Brain microvascular endothelial cell (primary cell): ENCODE measurements around the gene NYNRIN.

ENCODE experiments used
- DNase-seq: peaks from one replicate; pipeline ENCODE4 v3.0.0-alpha.2; 2020
- H3K27ac ChIP-seq: fragments of 250-450 bp; sonication (Bioruptor Pico); 2 replicates; pipeline ENCODE4 v1.5.1; 2020; ENCODE audit warnings: mild to moderate bottlenecking, moderate library complexity
- H3K27me3 ChIP-seq: fragments of 250-450 bp; sonication (Bioruptor Pico); replicated peaks from 2 replicates; pipeline ENCODE4 v1.5.1; 2020; ENCODE audit warnings: mild to moderate bottlenecking
- H3K36me3 ChIP-seq: fragments of 250-450 bp; sonication (Bioruptor Pico); replicated peaks from 2 replicates; pipeline ENCODE4 v1.5.1; 2020; ENCODE audit warnings: mild to moderate bottlenecking
- H3K4me3 ChIP-seq: 2 replicates; pipeline ENCODE4 v1.5.1; 2011; ENCODE audit warnings: low read depth, mild to moderate bottlenecking, control low read depth, low read length, moderate library complexity
- in situ Hi-C: cut with HindIII; loops from 2 replicates; pipeline ENCODE4 v1.10.0; 2017; ENCODE audit warnings: low sequenced_read_pairs, low pct_ligation_motif_present
- TF ChIP-seq, protein P1 (sequence below): IDR thresholded peaks from 2 replicates; pipeline ENCODE4 v1.5.1; 2011; ENCODE audit warnings: low read depth, mild to moderate bottlenecking, moderate library complexity, low read length, control low read depth, inconsistent platforms; ENCODE audit errors: missing control alignments

Gene NYNRIN

DNA sequence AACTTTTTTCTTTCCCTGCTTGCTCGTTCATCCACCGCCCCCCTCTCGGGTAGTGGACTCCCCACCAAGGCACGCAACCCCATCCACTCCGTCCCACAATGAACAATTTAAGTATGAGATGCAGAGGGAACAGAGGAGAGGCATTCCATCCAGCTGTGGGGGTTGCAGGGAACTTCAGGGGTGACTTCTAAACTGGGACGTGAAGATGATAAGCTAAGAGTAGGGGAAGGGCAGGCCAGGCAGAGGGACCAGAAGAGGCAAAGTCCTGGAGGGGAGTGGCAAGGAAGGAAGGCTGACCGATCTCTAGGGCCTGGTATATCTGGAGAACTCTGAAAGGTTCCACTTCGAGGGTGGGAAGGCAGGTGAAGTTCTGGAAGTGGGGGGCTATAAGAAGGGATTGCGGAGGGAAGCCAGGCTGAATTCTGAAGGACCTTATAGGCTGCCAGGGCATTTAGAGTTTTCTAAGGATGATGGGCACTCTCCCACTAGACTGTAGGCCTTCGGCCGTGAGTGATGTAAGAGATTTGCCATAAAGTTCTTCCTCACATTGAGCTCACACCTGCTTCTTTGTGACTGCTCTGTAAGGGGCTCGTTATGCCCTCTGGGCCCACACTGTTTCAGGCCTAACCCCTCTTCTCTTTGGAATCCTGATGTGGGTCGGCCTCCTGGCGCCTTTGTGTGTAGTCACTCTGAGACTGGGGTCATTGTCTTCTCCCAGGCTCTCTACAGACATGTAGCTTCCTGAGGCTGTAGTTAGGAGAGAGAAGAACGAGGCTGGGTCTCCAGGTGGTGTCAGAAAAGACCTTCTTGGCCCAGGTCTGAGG, 18.7 kb upstream of the NYNRIN start:
- no peak overlapping the region for H3K27ac ChIP-seq
- no peaks in the 10 kb centered on the region for H3K27me3 ChIP-seq
- in situ Hi-C loops, result no loop called here
- no peak for DNase-seq
- TF ChIP-seq, protein P1, sequence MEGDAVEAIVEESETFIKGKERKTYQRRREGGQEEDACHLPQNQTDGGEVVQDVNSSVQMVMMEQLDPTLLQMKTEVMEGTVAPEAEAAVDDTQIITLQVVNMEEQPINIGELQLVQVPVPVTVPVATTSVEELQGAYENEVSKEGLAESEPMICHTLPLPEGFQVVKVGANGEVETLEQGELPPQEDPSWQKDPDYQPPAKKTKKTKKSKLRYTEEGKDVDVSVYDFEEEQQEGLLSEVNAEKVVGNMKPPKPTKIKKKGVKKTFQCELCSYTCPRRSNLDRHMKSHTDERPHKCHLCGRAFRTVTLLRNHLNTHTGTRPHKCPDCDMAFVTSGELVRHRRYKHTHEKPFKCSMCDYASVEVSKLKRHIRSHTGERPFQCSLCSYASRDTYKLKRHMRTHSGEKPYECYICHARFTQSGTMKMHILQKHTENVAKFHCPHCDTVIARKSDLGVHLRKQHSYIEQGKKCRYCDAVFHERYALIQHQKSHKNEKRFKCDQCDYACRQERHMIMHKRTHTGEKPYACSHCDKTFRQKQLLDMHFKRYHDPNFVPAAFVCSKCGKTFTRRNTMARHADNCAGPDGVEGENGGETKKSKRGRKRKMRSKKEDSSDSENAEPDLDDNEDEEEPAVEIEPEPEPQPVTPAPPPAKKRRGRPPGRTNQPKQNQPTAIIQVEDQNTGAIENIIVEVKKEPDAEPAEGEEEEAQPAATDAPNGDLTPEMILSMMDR, result no peak
- peaks cover 17% of the 10 kb centered on the region for H3K36me3 ChIP-seq
- H3K4me3 ChIP-seq, result no peak overlapping the region

DNA sequence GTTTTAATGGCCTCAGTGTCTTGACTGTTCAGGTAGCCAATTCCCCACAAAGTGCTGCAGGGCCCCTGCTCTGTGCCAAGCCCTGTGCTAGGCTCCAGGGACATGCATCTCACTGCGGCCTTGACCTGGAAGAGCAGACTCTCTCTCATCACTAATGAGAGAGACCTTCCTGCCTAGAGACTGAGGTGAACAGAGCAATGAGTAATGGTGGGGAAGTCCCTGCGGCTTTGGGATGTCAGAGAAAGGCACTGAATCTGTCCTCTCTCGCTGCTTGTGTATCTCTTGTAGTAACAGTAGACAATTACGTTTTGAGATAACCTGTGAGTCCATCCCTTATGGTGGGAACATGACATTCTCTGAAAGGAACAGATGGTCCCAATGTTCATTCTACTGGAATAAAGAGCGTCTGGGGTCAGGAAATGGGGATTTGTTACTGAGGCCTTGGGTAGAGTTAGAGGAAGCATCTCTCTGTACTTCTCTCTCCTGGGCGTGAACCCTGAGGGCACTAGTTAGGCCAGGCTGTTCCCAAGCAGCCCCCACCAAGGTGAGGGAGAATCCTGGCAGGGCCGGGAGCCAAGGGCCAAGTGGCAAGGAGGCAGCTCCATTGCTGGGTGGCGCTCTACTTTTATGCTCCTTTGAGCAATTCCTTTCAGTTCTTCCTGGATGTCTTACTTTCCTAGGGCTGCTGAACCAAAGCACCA, 17.3 kb upstream of the NYNRIN start:
- TF ChIP-seq, protein P1, result no peak
- Histone ChIP-seq H3K4me3 (no peak overlapping the region), H3K36me3 (peaks cover 7% of the 10 kb centered on the region), H3K27me3 (no peaks in the 10 kb centered on the region), H3K27ac (no peak overlapping the region)
- in situ Hi-C loops, result no loop called here
- no peak for DNase-seq

DNA sequence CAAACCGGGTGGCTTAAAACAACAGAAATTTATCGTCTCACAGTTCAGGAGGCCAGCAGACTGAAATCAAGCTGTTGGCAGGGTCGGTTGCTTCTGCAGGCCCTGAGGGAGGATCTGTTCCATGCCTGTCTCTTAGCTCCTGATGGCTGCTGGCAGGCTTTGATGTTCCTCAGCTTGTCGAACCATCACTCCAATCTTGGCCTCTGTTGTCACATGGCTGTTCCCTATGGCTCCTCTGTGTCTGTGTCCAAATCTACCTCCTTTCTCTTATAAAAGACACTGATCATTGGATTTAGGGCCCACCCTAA, 16.8 kb upstream of the NYNRIN start:
- TF ChIP-seq, protein P1, result no peak

DNA sequence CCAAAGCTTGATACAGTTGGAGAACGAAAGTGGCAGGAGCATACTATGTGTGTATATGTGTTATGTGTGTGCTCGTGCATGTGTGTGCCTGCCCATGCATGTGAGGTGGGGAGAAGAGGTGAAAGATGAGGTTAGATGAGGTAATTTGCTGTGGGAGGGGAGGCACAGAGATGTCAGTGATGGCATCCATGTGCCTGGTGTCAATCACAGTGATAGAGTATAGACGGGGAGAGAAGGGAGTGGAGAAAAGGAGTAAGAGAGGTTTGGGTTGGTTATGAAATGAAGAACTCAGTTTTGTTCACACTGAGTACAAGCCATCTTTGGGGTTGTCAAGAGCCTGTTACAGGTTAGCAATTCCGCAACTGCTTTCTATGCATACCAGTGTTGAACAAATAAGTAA, 14.6 kb upstream of the NYNRIN start:
- in situ Hi-C loops, result no loop called here
- Histone ChIP-seq H3K36me3 (no peaks in the 10 kb centered on the region), H3K27me3 (no peaks in the 10 kb centered on the region), H3K27ac (no peak overlapping the region), H3K4me3 (no peak overlapping the region)
- TF ChIP-seq, protein P1, result no peak
- DNase-seq, result no peak

More for the DNA sequence above, 16.8 kb upstream of the NYNRIN start:
- DNase-seq, result no peak
- no peak overlapping the region for H3K27ac ChIP-seq
- H3K27me3 ChIP-seq, result no peaks in the 10 kb centered on the region
- no peak overlapping the region for H3K4me3 ChIP-seq
- in situ Hi-C loops, result no loop called here
- H3K36me3 ChIP-seq, result peaks cover 2% of the 10 kb centered on the region

DNA sequence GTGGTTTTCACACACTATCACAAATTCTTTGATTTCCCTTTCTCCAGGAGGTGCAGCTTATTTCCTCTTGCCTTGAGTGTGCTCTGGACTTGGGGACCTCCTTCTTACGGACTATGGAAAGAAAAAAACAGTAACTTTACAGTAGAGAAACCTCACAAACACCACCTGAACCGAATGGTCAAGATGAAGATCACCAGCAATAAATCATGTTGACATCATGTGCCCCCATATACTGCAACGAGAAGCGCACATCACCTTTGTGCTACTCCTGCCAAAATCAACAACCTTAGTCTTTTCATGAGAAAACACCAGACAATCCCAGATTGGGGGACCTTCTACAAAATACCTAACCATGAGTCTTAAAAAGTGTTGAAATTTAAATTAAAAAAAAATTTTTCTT, 13.3 kb upstream of the NYNRIN start:
- in situ Hi-C loops, result no loop called here

More for the DNA sequence above, 13.3 kb upstream of the NYNRIN start:
- TF ChIP-seq, protein P1, result no peak
- no peak overlapping the region for H3K4me3 ChIP-seq
- DNase-seq, result no peak
- H3K27me3 ChIP-seq, result no peaks in the 10 kb centered on the region
- H3K27ac ChIP-seq, result no peak overlapping the region
- no peaks in the 10 kb centered on the region for H3K36me3 ChIP-seq
